BE2C (cell line): ENCODE data around the gene MLF2.

Experiments used
- DNase-seq: peaks from one replicate; pipeline ENCODE4 v3.0.0-alpha.2; 2020
- H3K27me3 ChIP-seq: fragments of 250-450 bp; sonication (Bioruptor Pico); 2 replicates; pipeline ENCODE4 v1.5.1; 2020; ENCODE audit warnings: mild to moderate bottlenecking
- H3K36me3 ChIP-seq: fragments of 250-450 bp; sonication (Bioruptor Pico); 2 replicates; pipeline ENCODE4 v1.5.1; 2020; ENCODE audit warnings: mild to moderate bottlenecking
- H3K4me1 ChIP-seq: fragments of 250-450 bp; sonication (Bioruptor Pico); 2 replicates; pipeline ENCODE4 v1.5.1; 2020
- H3K4me3 ChIP-seq: 2 replicates; pipeline ENCODE4 v1.5.1; 2011; ENCODE audit warnings: low read depth, low read length
- H3K9me3 ChIP-seq: fragments of 250-450 bp; sonication (Bioruptor Pico); 2 replicates; pipeline ENCODE4 v1.5.1; 2020
- CTCF ChIP-seq: IDR thresholded peaks from 2 replicates; pipeline ENCODE4 v1.5.1; 2012; ENCODE audit warnings: mild to moderate bottlenecking, low read depth, low read length

The MLF2 gene

GRCh38 chr12:6791931-6792520 is 39.1 kb upstream of the MLF2 start:
- no peak for DNase-seq
- Histone ChIP-seq H3K36me3 (no peaks in the 10 kb centered on the region), H3K9me3 (no peaks in the 10 kb centered on the region), H3K4me3 (no peak overlapping the region), H3K27me3 (no peaks in the 10 kb centered on the region), H3K4me1 (no peaks in the 10 kb centered on the region; the same call in 1 of the 2 replicates)
- TF ChIP-seq CTCF = no peak

- Histone ChIP-seq H3K4me1 (no peaks in the 10 kb centered on the region; the same call in 1 of the 2 replicates), H3K9me3 (no peaks in the 10 kb centered on the region), H3K4me3 (no peak overlapping the region), H3K27me3 (no peaks in the 10 kb centered on the region), H3K36me3 (no peaks in the 10 kb centered on the region)
- no peak for TF ChIP-seq CTCF
- DNase-seq = no peak
These were observed 37.7 kb upstream of the MLF2 start for GRCh38 chr12:6790496-6791150.

GRCh38 chr12:6788972-6789924 is 36.3 kb upstream of the MLF2 start, which contains the start of gene CD4:
Gene CD4, plus strand, starts transcription at chr12:6789528. Its CDS starts 10,611 bp downstream, at chr12:6800139.
- Histone ChIP-seq H3K9me3 (no peaks in the 10 kb centered on the region), H3K27me3 (no peaks in the 10 kb centered on the region), H3K4me3 (no peak within 1 kb of the TSS), H3K4me1 (no peaks in the 10 kb centered on the region; the same call in 1 of the 2 replicates), H3K36me3 (no peaks in the 10 kb centered on the region)
- no peak for DNase-seq
- TF ChIP-seq CTCF = no peak

- Histone ChIP-seq H3K9me3 (no peaks in the 10 kb centered on the region), H3K4me3 (no peak overlapping the region), H3K36me3 (no peaks in the 10 kb centered on the region), H3K27me3 (no peaks in the 10 kb centered on the region), H3K4me1 (no peaks in the 10 kb centered on the region; the same call in 1 of the 2 replicates)
- TF ChIP-seq CTCF = no peak
- no peak for DNase-seq
These were observed 34.4 kb upstream of the MLF2 start for GRCh38 chr12:6787309-6787708.

GRCh38 chr12:6786416-6787094 is 33.6 kb upstream of the MLF2 start:
- H3K36me3 ChIP-seq = no peaks in the 10 kb centered on the region
- no peak for TF ChIP-seq CTCF
- DNase-seq = no peak
- H3K4me1 ChIP-seq = no peaks in the 10 kb centered on the region; the same call in 1 of the 2 replicates
- H3K27me3 ChIP-seq = no peaks in the 10 kb centered on the region
- H3K9me3 ChIP-seq = no peaks in the 10 kb centered on the region
- no peak overlapping the region for H3K4me3 ChIP-seq
